HG03457 (cell line): ENCODE measurements around the gene PSME2.

ENCODE experiments used
- ATAC-seq: cut with Tn5 transposase; IDR thresholded peaks from one replicate; pipeline ENCODE4 v1.9.1; 2021; ENCODE audit warnings: moderate number of reproducible peaks; ENCODE audit not compliant: unreplicated experiment

PSME2 gene

GRCh38 chr14:24095271-24096068 lies 50.9 kb downstream of the PSME2 start:
- peak; percentile 51 for ATAC-seq

DNA sequence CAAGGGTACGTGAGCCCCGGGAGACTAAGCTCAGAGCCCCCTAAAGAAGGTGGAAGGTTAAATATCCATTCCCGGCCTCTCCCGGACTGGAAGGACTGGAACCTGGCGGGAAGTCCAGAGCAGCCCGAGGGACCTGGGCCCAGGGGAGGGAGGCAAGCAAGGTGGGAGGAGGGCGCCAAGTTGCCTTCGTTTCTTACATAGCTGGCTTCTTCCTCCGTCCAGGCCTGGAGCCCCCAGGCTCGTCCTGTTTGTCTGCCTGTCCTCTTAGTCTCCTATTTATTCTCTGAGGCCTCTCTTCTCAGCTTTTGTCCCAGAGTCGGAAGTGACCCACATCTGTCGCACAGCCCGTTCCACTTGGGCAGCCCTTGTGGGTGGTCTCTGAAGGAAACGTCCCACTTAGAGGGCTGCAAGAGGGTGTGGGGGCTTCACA lies 51.6 kb downstream of the PSME2 start:
- ATAC-seq: no peak

GRCh38 chr14:24093901-24094840 lies 52.2 kb downstream of the PSME2 start, which contains the start of gene PCK2:
Gene PCK2 (plus strand): TSS chr14:24094311. CDS start chr14:24094406, 95 bp downstream.
- ATAC-seq: peak; percentile 42
